ENCODE results near the gene SMARCAL1. TPM values are rescaled to one million over a fixed set of nuclear protein-coding genes. Genes with fewer than 3 reads are reported as not detected.

The SMARCAL1 gene
- total RNA-seq, 1 donor from 2014 or later = 12.6 TPM

GRCh38 chr2:216467845-216468244, 55.6 kb downstream of the SMARCAL1 start:
- DNase-seq (ENCODE audit: low spot score in 2 of 2) = no peak
- no peak for FAIRE-seq

GRCh38 chr2:216469661-216470060, 57.4 kb downstream of the SMARCAL1 start:
- FAIRE-seq = no peak
- no peak for DNase-seq (ENCODE audit: low spot score in 2 of 2)

GRCh38 chr2:216473187-216473586, 60.9 kb downstream of the SMARCAL1 start:
- FAIRE-seq = no peak
- DNase-seq (ENCODE audit: low spot score in 2 of 2) = no peak

- no peak for FAIRE-seq
- no peak for DNase-seq (ENCODE audit: low spot score in 2 of 2)
These were observed 62.8 kb downstream of the SMARCAL1 start for GRCh38 chr2:216474925-216475670.

- DNase-seq (ENCODE audit: low spot score in 2 of 2) (no peak), FAIRE-seq (no peak)
These were observed 63.5 kb downstream of the SMARCAL1 start for GRCh38 chr2:216475767-216476166.

- DNase-seq (ENCODE audit: low spot score in 2 of 2) (no peak), FAIRE-seq (no peak)
These were observed 65.2 kb downstream of the SMARCAL1 start for GRCh38 chr2:216477283-216478035.

- DNase-seq (ENCODE audit: low spot score in 2 of 2) (no peak), FAIRE-seq (no peak)
These were observed 65.9 kb downstream of the SMARCAL1 start for GRCh38 chr2:216478151-216478550.

- FAIRE-seq (no peak), DNase-seq (ENCODE audit: low spot score in 2 of 2) (no peak)
These were observed 66.5 kb downstream of the SMARCAL1 start for GRCh38 chr2:216478791-216479190.

- DNase-seq (ENCODE audit: low spot score in 2 of 2) (no peak), FAIRE-seq (no peak)
These were observed 67.9 kb downstream of the SMARCAL1 start for GRCh38 chr2:216480221-216480620.

GRCh38 chr2:216482640-216483039, 70.4 kb downstream of the SMARCAL1 start:
- DNase-seq (ENCODE audit: low spot score in 2 of 2) = no peak
- FAIRE-seq = no peak

- no peak for DNase-seq (ENCODE audit: low spot score in 2 of 2)
- no peak for FAIRE-seq
These were observed 73.0 kb downstream of the SMARCAL1 start for GRCh38 chr2:216485237-216485636.

GRCh38 chr2:216485745-216486144, 73.5 kb downstream of the SMARCAL1 start:
- FAIRE-seq (no peak), DNase-seq (ENCODE audit: low spot score in 2 of 2) (no peak)

GRCh38 chr2:216486271-216486670, 74.0 kb downstream of the SMARCAL1 start:
- no peak for FAIRE-seq
- DNase-seq (ENCODE audit: low spot score in 2 of 2) = no peak

GRCh38 chr2:216486708-216487107, 74.4 kb downstream of the SMARCAL1 start:
- FAIRE-seq = no peak
- no peak for DNase-seq (ENCODE audit: low spot score in 2 of 2)

- FAIRE-seq = no peak
These were observed 77.8 kb downstream of the SMARCAL1 start for GRCh38 chr2:216490061-216490460.

GRCh38 chr2:216491793-216492596, 79.7 kb downstream of the SMARCAL1 start:
- FAIRE-seq (no peak), DNase-seq (ENCODE audit: low spot score in 2 of 2) (no peak)

More at GRCh38 chr2:216490061-216490460, 77.8 kb downstream of the SMARCAL1 start:
- DNase-seq (ENCODE audit: low spot score in 2 of 2) = no peak

- DNase-seq (ENCODE audit: low spot score in 2 of 2) = no peak
These were observed 80.5 kb downstream of the SMARCAL1 start for GRCh38 chr2:216492597-216493333.

GRCh38 chr2:216493334-216493685, 81.0 kb downstream of the SMARCAL1 start:
- no peak for DNase-seq (ENCODE audit: low spot score in 2 of 2)
- FAIRE-seq = no peak

More at GRCh38 chr2:216492597-216493333, 80.5 kb downstream of the SMARCAL1 start:
- no peak for FAIRE-seq

GRCh38 chr2:216495656-216496055, 83.4 kb downstream of the SMARCAL1 start:
- FAIRE-seq (no peak), DNase-seq (ENCODE audit: low spot score in 2 of 2) (no peak)

- FAIRE-seq = no peak
These were observed 85.2 kb downstream of the SMARCAL1 start for GRCh38 chr2:216497382-216498069.

More at GRCh38 chr2:216497382-216498069, 85.2 kb downstream of the SMARCAL1 start:
- DNase-seq (ENCODE audit: low spot score in 2 of 2) = no peak
